HG02973 (cell line): Measurements from ENCODE around the gene P2RY2.
"Not testable (repeated sequence)": the region's sequence is repeated elsewhere in the genome, so short reads cannot be mapped to it uniquely, and the experiment has no call there.

Experiments used
- ATAC-seq: cut with Tn5 transposase; IDR thresholded peaks from one replicate; pipeline ENCODE4 v1.9.1; 2021; ENCODE audit warnings: moderate library complexity; ENCODE audit not compliant: unreplicated experiment

P2RY2 gene

DNA sequence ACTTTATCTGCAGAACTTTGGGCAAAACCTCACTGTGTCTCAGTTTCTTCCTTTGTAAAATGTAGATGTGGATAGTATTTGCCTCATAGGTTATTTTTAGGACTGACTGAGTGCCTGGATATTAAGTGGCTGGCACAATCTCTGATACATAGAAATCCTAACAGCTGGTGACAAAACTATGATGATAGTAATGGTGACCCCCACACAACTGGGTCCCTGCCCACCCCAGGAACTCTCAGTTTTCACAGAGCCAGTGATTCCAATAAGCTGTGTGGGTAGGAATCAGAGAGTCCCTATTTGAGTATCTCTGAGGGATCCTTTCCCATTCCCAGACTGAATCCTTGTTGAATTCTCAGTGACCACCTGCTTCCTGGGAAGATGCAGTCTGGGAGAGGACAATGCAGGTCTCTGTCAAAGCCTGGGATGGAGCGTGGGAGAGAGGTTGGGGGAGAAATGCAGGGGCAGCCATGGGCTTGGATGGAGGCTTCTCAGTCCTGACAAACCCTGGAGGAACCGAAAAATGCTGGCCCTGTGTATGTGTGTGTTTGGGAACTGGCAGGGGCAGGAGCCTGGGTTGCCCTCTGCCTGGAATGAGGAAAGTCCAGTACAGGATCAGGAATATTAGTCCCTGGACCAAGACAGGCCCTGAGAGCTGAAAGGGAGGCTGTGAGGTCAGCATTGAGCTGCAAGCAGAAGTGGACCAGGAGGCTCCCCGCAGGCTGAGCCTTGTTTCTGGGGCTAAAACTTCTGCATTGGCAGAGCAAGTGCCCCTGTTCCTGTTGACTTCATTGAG is 48.0 kb downstream of the P2RY2 start:
- ATAC-seq = no peak

DNA sequence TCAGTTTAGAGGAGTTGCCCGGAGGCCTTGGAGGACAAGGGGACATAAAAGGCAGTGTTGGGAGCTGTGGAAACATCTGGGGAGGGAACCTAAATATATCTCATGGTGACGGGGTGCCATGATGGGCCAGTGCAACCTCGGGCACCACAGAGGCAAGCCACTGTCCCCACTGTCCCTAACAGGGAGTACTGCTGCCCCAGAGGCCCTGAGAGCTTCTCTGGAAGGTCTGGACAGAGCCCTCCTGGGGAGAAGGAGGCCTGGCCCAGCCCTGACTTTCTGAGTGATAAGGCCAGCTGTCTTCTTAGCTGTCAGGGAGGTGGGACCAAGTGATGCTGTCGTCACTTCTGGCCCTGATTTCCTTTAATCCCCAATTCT is 48.6 kb downstream of the P2RY2 start:
- ATAC-seq = no peak

DNA sequence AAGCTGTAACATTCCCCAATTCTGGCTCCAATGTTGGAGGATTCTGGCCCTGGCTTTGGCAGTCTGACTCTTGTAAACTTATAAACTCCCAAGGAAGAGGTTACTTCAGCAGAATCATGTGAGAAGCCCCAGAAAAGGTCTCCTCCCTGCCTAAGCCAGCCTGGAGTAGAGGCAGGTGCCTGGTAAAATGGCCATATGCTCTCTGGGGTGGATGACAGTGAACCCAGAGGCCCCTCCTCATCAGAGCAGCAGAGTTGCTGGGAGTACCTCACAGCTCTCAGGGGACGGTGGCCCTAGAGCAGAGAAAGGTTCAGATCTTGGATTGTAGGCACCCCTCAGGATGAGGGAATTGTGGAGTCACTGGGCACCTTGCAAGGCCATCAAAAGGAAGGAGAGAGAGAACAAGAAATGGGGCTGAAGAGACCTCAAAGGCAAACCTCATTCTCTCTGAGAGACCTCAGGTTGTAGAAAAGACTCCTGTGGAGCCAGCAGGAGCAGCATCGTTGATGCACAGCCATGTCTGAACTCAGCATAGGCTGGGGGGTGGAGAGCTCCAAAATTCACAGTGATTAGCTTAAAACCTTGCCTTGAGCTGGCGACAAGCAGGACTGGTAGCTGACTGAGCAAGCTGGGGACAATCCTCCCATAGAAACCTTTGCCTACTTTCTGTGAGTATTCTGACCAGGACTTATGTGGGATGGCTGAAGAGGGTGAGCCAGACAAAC is 49.2 kb downstream of the P2RY2 start:
- no peak for ATAC-seq

DNA sequence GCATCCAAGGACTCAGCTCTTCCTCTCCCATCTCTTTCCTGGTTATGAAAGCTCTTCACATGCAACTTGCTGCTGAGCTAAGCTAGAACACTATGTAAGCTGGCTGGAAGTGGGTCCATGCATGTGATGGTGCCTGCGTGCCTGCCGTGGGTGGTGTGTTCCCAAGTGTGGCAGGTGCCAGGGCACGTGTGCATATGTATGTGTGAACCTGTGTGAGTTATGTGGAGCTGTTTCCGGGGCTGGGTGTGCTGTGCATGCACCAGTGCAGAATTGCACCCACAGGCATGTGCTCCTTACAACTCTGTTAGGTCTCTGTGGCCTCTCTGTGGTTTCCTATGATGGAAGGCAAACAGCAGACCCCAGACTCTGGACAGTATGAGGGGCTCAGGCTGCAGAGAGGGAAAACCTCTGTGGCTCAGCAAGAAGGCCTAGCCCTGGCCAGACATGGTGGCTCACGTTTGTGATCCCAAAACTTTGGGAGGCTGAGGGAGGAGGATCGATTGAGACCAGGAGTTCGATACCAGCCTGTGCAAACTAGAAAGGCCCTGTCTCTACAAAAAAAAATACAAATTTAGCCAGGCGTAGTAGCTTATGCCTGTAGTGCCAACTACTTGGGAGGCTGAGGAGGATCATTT is 49.9 kb downstream of the P2RY2 start:
- ATAC-seq = no peak

DNA sequence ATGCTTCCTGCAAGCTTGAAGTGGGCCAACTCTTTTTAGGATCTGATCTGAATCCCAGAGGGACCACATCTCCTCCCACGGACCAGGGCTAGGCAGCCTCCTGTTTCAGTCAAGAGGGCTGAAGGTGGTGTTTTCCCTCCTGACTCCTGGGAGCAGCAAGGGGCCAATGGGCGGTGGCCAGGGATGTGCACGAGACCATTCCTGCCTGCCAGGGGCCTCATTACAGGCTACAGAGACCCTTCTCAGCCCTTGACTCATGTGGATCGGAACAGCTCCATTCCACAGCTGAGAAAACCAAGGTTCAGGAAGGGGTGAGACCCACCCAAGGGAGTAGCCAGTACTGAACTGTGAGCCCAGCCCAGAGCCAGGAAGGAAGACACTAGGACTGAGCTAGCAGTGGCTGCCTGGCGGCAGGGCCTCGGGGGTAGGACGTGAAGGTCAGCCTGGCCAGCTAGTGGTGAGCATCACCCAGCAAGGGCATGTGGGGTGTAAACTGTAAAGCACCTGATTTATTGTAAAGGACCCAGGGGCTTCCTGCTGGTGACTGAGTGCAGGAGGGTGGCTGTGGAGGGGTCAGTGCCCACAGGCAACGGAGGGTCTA is 50.7 kb downstream of the P2RY2 start:
- ATAC-seq = no peak

- no peak for ATAC-seq
These were observed 51.5 kb downstream of the P2RY2 start for GRCh38 chr11:73269459-73270015.

- ATAC-seq = no peak
These were observed 52.2 kb downstream of the P2RY2 start for GRCh38 chr11:73270016-73270854.

- ATAC-seq = no peak
These were observed 52.9 kb downstream of the P2RY2 start for GRCh38 chr11:73270855-73271477.

GRCh38 chr11:73271478-73271865 is 53.4 kb downstream of the P2RY2 start:
- ATAC-seq = not testable (repeated sequence)

GRCh38 chr11:73271936-73272679 is 54.0 kb downstream of the P2RY2 start, which contains the start of gene P2RY6:
P2RY6 (plus strand) TSS chr11:73272338; CDS start chr11:73296519, 24,181 bp downstream.
- ATAC-seq = no peak

DNA sequence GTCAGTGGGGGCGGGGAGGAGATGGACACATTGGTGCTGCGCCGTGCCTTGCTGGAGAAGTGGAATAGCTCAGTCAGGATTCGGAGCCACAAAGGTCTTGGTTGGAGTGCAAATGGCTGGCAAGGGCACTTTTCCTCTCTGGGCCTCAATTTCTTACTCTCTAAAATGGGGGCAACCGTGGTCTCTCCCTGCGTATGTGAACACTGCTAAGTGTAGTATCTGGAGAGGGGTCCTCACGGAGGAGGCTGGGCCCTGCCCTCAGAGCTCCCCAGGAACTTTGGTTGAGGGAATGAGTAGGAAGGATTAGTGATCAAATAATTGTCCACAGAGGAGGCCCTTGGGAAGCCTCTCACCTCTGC is 54.6 kb downstream of the P2RY2 start:
- no peak for ATAC-seq

DNA sequence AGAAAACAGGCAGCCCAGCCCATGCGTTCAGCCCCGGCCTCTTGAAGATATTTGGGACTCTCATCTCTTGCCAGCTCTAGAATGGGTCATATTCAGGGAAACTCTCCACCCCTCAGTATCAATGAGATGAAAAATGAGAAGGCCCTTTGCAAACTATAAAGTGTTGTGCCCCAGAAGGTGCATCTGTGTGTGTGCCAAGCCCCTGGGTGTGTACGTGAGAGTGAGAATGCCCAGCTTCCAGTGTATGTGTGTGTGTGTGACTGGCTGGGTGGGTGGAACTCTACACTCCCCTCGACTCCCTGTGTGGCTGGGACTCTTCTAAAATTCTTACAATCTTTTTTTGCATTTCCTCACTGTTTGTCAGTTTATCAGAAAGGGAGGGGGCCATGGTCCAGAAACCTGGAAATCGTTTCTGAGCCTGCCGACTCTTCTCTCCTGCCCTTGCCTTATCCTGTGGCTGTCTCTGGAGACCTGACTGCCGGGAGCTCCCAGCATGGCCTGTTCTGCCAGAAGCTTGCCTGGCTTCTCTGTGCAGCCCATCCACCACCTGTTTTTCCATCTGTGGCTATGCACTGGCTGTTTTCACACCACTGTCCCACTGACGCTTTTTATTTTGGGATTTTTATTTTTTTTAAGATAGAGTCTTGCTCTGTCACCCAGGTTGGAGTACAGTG is 55.3 kb downstream of the P2RY2 start:
- ATAC-seq = no peak

GRCh38 chr11:73274191-73274590 is 56.1 kb downstream of the P2RY2 start:
- not testable (repeated sequence) for ATAC-seq

GRCh38 chr11:73274722-73275380 is 56.8 kb downstream of the P2RY2 start:
- no peak for ATAC-seq

DNA sequence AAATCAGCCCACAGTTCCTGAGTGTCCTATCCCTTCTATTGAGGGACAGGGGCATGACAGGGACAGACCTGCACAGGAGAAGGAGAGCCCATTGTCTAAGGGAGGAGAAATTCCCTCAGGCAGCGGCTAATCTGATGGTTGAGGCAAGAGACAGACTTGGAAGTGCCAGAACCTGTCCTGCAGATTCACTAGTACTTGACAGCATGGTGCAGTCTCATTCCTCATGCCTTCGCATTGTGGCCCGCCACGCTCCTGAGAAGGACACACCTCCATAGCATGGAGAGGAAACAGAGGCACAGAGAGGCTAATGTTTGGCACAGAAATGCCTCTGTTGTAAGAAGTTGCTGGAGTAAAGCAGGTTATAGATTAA is 57.3 kb downstream of the P2RY2 start:
- ATAC-seq = no peak

GRCh38 chr11:73277467-73277866 is 59.4 kb downstream of the P2RY2 start:
- ATAC-seq = no peak

GRCh38 chr11:73280626-73281025 is 62.5 kb downstream of the P2RY2 start:
- no peak for ATAC-seq

- ATAC-seq = no peak
These were observed 63.2 kb downstream of the P2RY2 start for GRCh38 chr11:73281201-73281741.
